Suprapubic skin (tissue), 4 donors: ENCODE results near the gene MAGI1. TPM values are rescaled to one million over a fixed set of nuclear protein-coding genes. Genes with fewer than 3 reads are reported as not detected.

Experiments
- DNase-seq, 2 donors: peaks; one replicate each; pipeline ENCODE4 v3.0.0-alpha.2; 2019; ENCODE audit warnings: low spot score in 2 of 2
- H3K27ac ChIP-seq: fragments of 200-600 bp; sonication (generic); one replicate; pipeline ENCODE4 v1.5.1; 2019
- H3K27me3 ChIP-seq: fragments of 200-600 bp; sonication (generic); one replicate; pipeline ENCODE4 v1.5.1; 2019
- H3K36me3 ChIP-seq: fragments of 200-600 bp; sonication (generic); one replicate; pipeline ENCODE4 v1.5.1; 2019
- H3K4me1 ChIP-seq: fragments of 200-600 bp; sonication (generic); one replicate; pipeline ENCODE4 v1.5.1; 2019
- H3K4me3 ChIP-seq: fragments of 200-600 bp; sonication (generic); one replicate; pipeline ENCODE4 v1.5.1; 2019; ENCODE audit warnings: mild to moderate bottlenecking
- H3K9me3 ChIP-seq: fragments of 200-600 bp; sonication (generic); one replicate; pipeline ENCODE4 v1.5.1; 2019
- EP300 ChIP-seq: sonication (generic); formaldehyde crosslinking; IDR thresholded peaks from one replicate; pipeline ENCODE4 v1.6.1; 2017; ENCODE audit warnings: antibody characterized with exemption
- POLR2A ChIP-seq, 2 donors: fragments of 450-650 bp; IDR thresholded peaks; one replicate each; pipeline ENCODE4 v1.6.1; 2017; ENCODE audit warnings: antibody characterized with exemption in 2 of 2, mild to moderate bottlenecking in 2 of 2, moderate library complexity in 2 of 2
- POLR2AphosphoS5 ChIP-seq, 3 donors: sonication (generic); formaldehyde crosslinking; IDR thresholded peaks; one replicate each; pipeline ENCODE4 v1.6.1; 2017; ENCODE audit warnings: antibody characterized with exemption in 3 of 3
- WGBS: methylation state at CpG from one replicate; pipeline ENCODE4 v1.1.5; 2018; 5-methylcytosine and 5-hydroxymethylcytosine counted together
- total RNA-seq, 4 donors: library from RNA; depleted of rRNA; stranded (reverse); fragments of >200 nt; gene quantifications; one replicate each; pipeline ENCODE4 v1.1.0, GENCODE V29; 2016
- TF ChIP-seq, protein P1 (sequence below), 2 donors: fragments of 200-600 bp in 1 of 2; fragments of 450-650 bp in 1 of 2; sonication (generic) in 1 of 2; IDR thresholded peaks; one replicate each; pipeline ENCODE4 v1.5.1; 2016 to 2019; ENCODE audit warnings: antibody characterized with exemption in 2 of 2, mild to moderate bottlenecking in 1 of 2, moderate library complexity in 1 of 2

MAGI1 gene
- total RNA-seq, 4 donors from 2014 or later: 37.9 to 71.5 (median 48.6) TPM

DNA sequence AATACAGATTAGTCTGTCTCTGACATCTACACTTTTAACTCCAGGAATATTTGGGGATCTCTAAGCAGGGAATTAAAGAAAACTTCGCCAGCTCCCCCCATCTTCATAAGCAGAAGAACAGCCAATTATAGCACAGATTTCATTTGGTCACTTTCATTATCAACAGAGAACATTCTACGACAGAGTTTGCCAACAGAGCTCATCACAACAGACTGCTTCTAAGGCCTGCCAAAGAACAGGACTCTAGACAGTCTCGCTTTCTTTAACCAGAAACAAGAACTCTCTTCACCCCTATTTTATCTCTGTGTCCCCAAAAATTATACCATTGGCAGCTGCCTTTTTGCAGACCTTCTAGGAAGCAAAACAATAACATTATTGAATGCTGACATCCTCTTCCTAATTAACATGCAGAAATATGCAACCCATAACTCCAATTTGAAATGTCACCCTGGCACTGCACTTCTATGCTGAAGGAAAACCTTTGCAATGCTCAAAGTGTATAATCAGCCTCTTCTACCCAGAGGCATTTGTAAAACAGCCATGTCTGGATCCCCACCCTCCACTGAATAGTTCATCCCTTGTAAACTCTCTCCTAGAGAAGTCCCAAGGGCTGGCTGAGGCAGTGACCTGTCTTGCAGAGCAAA is 552.8 kb downstream of the MAGI1 start:
- no peak overlapping the region for H3K4me3 ChIP-seq
- no peaks in the 10 kb centered on the region for H3K27me3 ChIP-seq
- 56% methylated on average over 3 of the region's 3 CpGs for WGBS
- TF ChIP-seq POLR2A (IDR thresholded peaks at IDR 0.05) (no peak), POLR2AphosphoS5 (IDR thresholded peaks at IDR 0.05) (no peak), EP300 (no peak)
- TF ChIP-seq, protein P1, sequence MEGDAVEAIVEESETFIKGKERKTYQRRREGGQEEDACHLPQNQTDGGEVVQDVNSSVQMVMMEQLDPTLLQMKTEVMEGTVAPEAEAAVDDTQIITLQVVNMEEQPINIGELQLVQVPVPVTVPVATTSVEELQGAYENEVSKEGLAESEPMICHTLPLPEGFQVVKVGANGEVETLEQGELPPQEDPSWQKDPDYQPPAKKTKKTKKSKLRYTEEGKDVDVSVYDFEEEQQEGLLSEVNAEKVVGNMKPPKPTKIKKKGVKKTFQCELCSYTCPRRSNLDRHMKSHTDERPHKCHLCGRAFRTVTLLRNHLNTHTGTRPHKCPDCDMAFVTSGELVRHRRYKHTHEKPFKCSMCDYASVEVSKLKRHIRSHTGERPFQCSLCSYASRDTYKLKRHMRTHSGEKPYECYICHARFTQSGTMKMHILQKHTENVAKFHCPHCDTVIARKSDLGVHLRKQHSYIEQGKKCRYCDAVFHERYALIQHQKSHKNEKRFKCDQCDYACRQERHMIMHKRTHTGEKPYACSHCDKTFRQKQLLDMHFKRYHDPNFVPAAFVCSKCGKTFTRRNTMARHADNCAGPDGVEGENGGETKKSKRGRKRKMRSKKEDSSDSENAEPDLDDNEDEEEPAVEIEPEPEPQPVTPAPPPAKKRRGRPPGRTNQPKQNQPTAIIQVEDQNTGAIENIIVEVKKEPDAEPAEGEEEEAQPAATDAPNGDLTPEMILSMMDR (IDR thresholded peaks at IDR 0.05): no peak
- DNase-seq: no peak
- no peaks in the 10 kb centered on the region for H3K36me3 ChIP-seq
- no peaks in the 10 kb centered on the region for H3K9me3 ChIP-seq
- peaks cover 51% of the 10 kb centered on the region for H3K4me1 ChIP-seq
- peak overlapping the region; percentile 38 for H3K27ac ChIP-seq

DNA sequence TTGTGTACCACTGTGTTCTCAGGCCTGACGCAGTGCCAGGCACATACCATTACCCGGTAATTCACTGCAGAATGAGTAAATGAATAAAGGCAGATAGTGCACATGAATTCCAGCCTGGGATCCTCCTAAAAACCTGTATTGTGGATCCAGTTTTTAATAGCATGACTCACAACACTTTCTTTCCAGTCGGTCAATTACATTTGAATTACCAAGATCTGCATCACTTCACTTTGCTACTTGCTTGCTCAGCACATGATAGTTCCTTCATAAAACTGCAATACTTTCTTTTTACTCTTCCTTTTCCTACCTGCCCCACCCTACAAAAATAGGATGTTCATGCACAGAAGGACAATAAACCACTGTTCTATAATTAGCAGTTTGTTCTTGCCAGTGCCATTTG is 553.8 kb downstream of the MAGI1 start:
- Histone ChIP-seq H3K27me3 (no peaks in the 10 kb centered on the region), H3K27ac (peak overlapping the region; percentile 63), H3K9me3 (no peaks in the 10 kb centered on the region), H3K36me3 (no peaks in the 10 kb centered on the region), H3K4me3 (no peak overlapping the region), H3K4me1 (peaks cover 54% of the 10 kb centered on the region)
- 49% methylated on average over 3 of the region's 3 CpGs for WGBS
- no peak for DNase-seq
- TF ChIP-seq EP300 (no peak), POLR2AphosphoS5 (IDR thresholded peaks at IDR 0.05) (no peak), POLR2A (IDR thresholded peaks at IDR 0.05) (no peak)
- TF ChIP-seq, protein P1 (IDR thresholded peaks at IDR 0.05): no peak

DNA sequence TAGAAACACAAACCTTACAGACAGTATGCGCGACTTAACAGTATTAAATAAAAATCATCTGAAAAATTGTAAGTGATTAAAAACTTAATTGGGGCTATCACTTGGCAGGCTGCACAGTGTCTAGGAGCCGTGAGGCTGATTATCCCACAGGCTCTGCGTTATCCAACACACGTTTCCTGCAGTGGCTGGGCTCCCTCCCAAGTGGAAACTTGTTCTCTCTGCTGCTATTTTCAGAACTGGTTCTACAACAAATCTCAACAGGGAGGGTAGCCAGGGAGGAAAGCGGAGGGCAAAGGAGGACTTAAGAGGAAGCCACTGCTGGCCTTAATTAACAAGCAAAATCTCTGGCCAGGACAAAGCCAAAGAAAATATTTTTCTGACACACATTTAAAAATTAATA is 555.2 kb downstream of the MAGI1 start:
- 18% methylated on average over 6 of the region's 6 CpGs for WGBS

DNA sequence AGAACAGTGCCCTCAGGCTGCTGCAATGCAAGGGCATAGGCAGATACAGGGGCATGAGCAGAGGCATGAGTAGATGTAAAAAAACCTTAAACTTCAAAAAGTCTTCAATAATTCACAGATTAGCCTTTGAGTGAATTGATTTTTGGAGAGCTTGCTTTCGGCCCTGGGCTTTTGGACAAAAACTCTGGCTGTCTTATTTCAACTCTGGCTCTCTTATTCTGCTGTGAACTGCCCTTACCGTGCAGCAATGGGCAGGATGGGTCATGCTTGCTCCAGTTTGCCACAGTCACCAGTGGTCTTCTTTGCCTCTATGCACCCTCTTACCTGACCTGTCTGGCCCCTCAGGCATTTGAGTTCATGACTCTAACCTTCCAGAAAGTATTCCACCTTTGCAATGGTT is 555.7 kb downstream of the MAGI1 start:
- peaks cover 54% of the 10 kb centered on the region for H3K4me1 ChIP-seq
- H3K27me3 ChIP-seq: no peaks in the 10 kb centered on the region
- no peak for DNase-seq
- no peak overlapping the region for H3K4me3 ChIP-seq
- 35% methylated on average over 2 of the region's 2 CpGs for WGBS
- no peaks in the 10 kb centered on the region for H3K36me3 ChIP-seq
- peak overlapping the region; percentile 10 for H3K27ac ChIP-seq
- no peak for TF ChIP-seq POLR2A (IDR thresholded peaks at IDR 0.05)
- TF ChIP-seq, protein P1 (IDR thresholded peaks at IDR 0.05): no peak
- TF ChIP-seq POLR2AphosphoS5 (IDR thresholded peaks at IDR 0.05): no peak
- H3K9me3 ChIP-seq: no peaks in the 10 kb centered on the region

More for the DNA sequence above, 555.2 kb downstream of the MAGI1 start:
- H3K27me3 ChIP-seq: no peaks in the 10 kb centered on the region
- peak overlapping the region; percentile 10 for H3K27ac ChIP-seq
- no peak overlapping the region for H3K4me3 ChIP-seq
- no peaks in the 10 kb centered on the region for H3K9me3 ChIP-seq
- no peaks in the 10 kb centered on the region for H3K36me3 ChIP-seq
- peaks cover 54% of the 10 kb centered on the region for H3K4me1 ChIP-seq
- no peak for DNase-seq
- TF ChIP-seq, protein P1 (IDR thresholded peaks at IDR 0.05): no peak
- TF ChIP-seq EP300: no peak
- no peak for TF ChIP-seq POLR2A (IDR thresholded peaks at IDR 0.05)
- no peak for TF ChIP-seq POLR2AphosphoS5 (IDR thresholded peaks at IDR 0.05)

DNA sequence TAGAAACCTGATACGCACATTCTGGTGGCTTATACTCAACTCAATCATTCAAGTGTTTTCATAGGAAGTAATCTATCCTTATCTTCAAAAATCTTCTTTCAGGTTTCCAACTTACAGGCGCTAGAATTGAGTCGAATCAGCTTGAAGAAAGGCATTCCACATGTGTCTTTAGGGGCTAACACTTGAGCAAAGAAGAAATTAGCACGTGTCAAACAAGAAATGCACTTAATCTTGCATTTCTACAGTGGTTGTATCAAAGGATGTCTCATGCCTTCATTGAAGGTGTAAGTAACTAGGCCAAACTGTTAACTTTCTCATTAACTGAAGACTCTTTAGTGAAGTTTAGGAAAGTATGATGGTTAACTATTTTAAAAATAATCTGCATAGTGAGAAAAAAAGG is 557.6 kb downstream of the MAGI1 start:
- TF ChIP-seq POLR2AphosphoS5 (IDR thresholded peaks at IDR 0.05) (no peak), POLR2A (IDR thresholded peaks at IDR 0.05) (no peak), EP300 (no peak)
- TF ChIP-seq, protein P1 (IDR thresholded peaks at IDR 0.05): no peak
- no peak overlapping the region for H3K4me3 ChIP-seq
- no peaks in the 10 kb centered on the region for H3K27me3 ChIP-seq
- peaks cover 46% of the 10 kb centered on the region for H3K4me1 ChIP-seq
- DNase-seq: no peak
- no peaks in the 10 kb centered on the region for H3K9me3 ChIP-seq
- no peak overlapping the region for H3K27ac ChIP-seq
- no peaks in the 10 kb centered on the region for H3K36me3 ChIP-seq
- 82% methylated on average over 4 of the region's 4 CpGs for WGBS
